Measurements from ENCODE around the gene TBCA. TPM values are rescaled to one million over a fixed set of nuclear protein-coding genes. Genes with fewer than 3 reads are reported as not detected.

TBCA gene
- total and polyA plus RNA-seq, 2 donors (not counting 3 experiments of a cell fraction or from before 2014, with no cell fraction given): 48.2 to 206 TPM

DNA sequence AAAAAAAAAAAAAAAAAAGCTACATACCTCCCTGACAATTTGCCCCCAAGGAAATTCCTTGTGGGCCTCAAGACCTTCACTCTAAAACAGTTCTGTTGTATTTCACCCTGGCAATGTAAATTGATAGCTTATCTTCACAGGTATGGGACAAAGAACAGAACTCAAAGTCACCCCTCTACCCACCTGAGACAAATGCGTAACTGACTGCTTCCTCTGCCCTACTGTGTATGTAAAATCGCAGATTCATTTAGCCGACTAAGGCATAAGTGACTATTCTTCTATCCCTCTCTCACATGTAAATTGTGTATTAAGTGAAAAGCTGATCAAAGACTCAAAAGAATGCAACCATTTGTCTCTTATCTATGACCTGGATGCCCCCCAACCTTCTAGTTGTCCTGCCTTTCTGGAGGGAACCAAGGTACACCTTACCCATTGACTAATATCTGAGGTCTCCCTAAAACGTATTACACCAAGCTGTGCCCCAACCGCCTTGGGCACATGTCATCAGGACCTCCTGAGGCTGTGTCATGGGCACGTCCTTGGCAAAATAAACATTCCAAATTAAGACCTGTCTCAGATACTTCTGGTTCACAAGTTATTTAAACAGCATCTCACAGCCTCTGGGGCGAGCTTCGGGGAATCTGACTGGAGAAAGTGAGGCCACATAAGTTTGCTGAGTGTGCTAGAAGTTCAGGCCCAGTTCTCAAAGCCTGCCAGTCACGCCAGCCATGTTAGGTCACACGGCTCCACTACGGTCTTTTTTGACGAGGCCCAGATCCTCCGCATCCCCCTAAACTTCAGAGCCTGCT is 954 bp downstream of the TBCA start:
- Histone ChIP-seq H4K20me1 (replicated peaks; ENCODE audit: control insufficient read depth, extremely low read depth, insufficient read depth, low read length) (peaks cover 6% of the 10 kb centered on the region), H3K9me3 (replicated peaks; ENCODE audit: control insufficient read depth, insufficient read depth, low read length) (no peaks in the 10 kb centered on the region), H3K36me3 (ENCODE audit: control insufficient read depth in 2 of 2, extremely low read depth in 1 of 2, insufficient read depth in 2 of 2, low read length in 2 of 2) (peaks cover 0 to 8% of the 10 kb centered on the region in 2 experiments), H3K27me3 (ENCODE audit: control insufficient read depth in 2 of 2, insufficient read depth in 2 of 2, low read length in 2 of 2) (no peaks in the 10 kb centered on the region), H3K27ac (ENCODE audit: insufficient read depth, low read depth, low read length) (peak overlapping the region; percentile 93), H2AFZ (ENCODE audit: low read depth, low read length) (peak overlapping the region; percentile 85), H3K4me2 (ENCODE audit: insufficient read depth, low read length) (peak overlapping the region; percentile 83), H3K79me2 (ENCODE audit: control insufficient read depth, insufficient read depth, low read length) (peaks cover 57% of the 10 kb centered on the region), H3K4me1 (ENCODE audit: control insufficient read depth, extremely low read depth, insufficient read depth, low read length) (peaks cover 26% of the 10 kb centered on the region), H3K4me3 (replicated peaks in 1 of 3; ENCODE audit: insufficient read depth in 1 of 3, low read depth in 1 of 3, low read length in 3 of 3) (peak overlapping the region; percentile 63 to 93 (median 91)), H3K9me1 (replicated peaks; ENCODE audit: control insufficient read depth, extremely low read depth, insufficient read depth, low read length) (no peaks in the 10 kb centered on the region), H3K9ac (replicated peaks; ENCODE audit: extremely low read depth, insufficient read depth, low read length) (peak overlapping the region; percentile 99)
- FAIRE-seq (no peak), DNase-seq (ENCODE audit: low read depth, low spot score) (no peak)
- ChIA-PET CTCF (no interaction called here), POLR2A (interaction anchor here (0.8 kb wide), 1 partner anchor 27 kb away, joined by 3 read pairs; no protein-coding TSS in a partner anchor)
- intact Hi-C loops (cut with micrococcal nuclease): loop anchor here (5.0 to 10.0 kb wide), 5 partner anchors 73 to 390 kb away; partner anchors contain the start of gene WDR41
- TF ChIP-seq EZH2 (IDR thresholded peaks at IDR 0.05; ENCODE audit: borderline replicate concordance, low read depth, low read length, severe bottlenecking) (no peak), FOS (IDR thresholded peaks at IDR 0.05; ENCODE audit: borderline replicate concordance, insufficient read depth, low read length) (no peak), JUN (IDR thresholded peaks at IDR 0.05; ENCODE audit: borderline replicate concordance, insufficient read depth, insufficient read length, low read depth) (no peak), GATA2 (IDR thresholded peaks at IDR 0.05; ENCODE audit: insufficient read depth, insufficient read length, low read depth, low read length) (no peak), MYC (IDR thresholded peaks at IDR 0.05; ENCODE audit: low read depth, low read length) (no peak), POLR2A (IDR thresholded peaks at IDR 0.05; ENCODE audit: low read depth, low read length) (no peak), POLR2AphosphoS5 (IDR thresholded peaks at IDR 0.05; ENCODE audit: insufficient read depth, low read depth, low read length) (no peak)
- TF ChIP-seq, protein P1, sequence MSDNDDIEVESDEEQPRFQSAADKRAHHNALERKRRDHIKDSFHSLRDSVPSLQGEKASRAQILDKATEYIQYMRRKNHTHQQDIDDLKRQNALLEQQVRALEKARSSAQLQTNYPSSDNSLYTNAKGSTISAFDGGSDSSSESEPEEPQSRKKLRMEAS (IDR thresholded peaks at IDR 0.05; ENCODE audit: insufficient read depth, insufficient read length): no peak
- TF ChIP-seq, protein P2, sequence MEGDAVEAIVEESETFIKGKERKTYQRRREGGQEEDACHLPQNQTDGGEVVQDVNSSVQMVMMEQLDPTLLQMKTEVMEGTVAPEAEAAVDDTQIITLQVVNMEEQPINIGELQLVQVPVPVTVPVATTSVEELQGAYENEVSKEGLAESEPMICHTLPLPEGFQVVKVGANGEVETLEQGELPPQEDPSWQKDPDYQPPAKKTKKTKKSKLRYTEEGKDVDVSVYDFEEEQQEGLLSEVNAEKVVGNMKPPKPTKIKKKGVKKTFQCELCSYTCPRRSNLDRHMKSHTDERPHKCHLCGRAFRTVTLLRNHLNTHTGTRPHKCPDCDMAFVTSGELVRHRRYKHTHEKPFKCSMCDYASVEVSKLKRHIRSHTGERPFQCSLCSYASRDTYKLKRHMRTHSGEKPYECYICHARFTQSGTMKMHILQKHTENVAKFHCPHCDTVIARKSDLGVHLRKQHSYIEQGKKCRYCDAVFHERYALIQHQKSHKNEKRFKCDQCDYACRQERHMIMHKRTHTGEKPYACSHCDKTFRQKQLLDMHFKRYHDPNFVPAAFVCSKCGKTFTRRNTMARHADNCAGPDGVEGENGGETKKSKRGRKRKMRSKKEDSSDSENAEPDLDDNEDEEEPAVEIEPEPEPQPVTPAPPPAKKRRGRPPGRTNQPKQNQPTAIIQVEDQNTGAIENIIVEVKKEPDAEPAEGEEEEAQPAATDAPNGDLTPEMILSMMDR (IDR thresholded peaks at IDR 0.05; ENCODE audit: extremely low read depth in 1 of 2, insufficient read depth in 1 of 2, low read depth in 1 of 2, low read length in 2 of 2): no peak
- TSS peak; percentile 32 for BruUV-seq (replicated peaks)
- dilution Hi-C loops (cut with MboI; ENCODE audit: extremely low pct_ligation_motif_present, low sequenced_read_pairs): no loop called here

All from endothelial cell of umbilical vein (primary cell).